HepG2 (cell line): ENCODE results near the gene PEA15. TPM values are rescaled to one million over a fixed set of nuclear protein-coding genes. Genes with fewer than 3 reads are reported as not detected.

ENCODE experiments used
- FOSL1 ChIP-seq: sonication (generic); formaldehyde crosslinking; IDR thresholded peaks from 2 replicates; pipeline ENCODE4 v1.9.0; 2021; ENCODE audit warnings: missing genetic modification reagents, borderline replicate concordance
- HOXA9 ChIP-seq: sonication (generic); formaldehyde crosslinking; IDR thresholded peaks from 2 replicates; pipeline ENCODE4 v1.8.1; 2022; ENCODE audit warnings: missing genetic modification reagents, mild to moderate bottlenecking, moderate library complexity, borderline replicate concordance
- JUNB ChIP-seq: sonication (generic); formaldehyde crosslinking; IDR thresholded peaks from 2 replicates; pipeline ENCODE4 v1.8.0; 2022; ENCODE audit warnings: missing genetic modification reagents, mild to moderate bottlenecking, borderline replicate concordance
- ZBTB10 ChIP-seq: sonication (generic); formaldehyde crosslinking; IDR thresholded peaks from 2 replicates; pipeline ENCODE4 v1.4.0; 2020; ENCODE audit warnings: missing genetic modification reagents, borderline replicate concordance
- ZNF282 ChIP-seq: fragments of 450-650 bp; IDR thresholded peaks from 2 replicates; pipeline ENCODE4 v1.6.1; 2018; ENCODE audit not compliant: partially characterized antibody
- ZNF451 ChIP-seq: sonication (generic); formaldehyde crosslinking; IDR thresholded peaks from 2 replicates; pipeline ENCODE4 v1.5.0; 2020; ENCODE audit warnings: mild to moderate bottlenecking, missing genetic modification reagents
- ZNF678 ChIP-seq: sonication (generic); formaldehyde crosslinking; IDR thresholded peaks from 2 replicates; pipeline ENCODE4 v1.4.0; 2020; ENCODE audit warnings: mild to moderate bottlenecking, missing genetic modification reagents
- ZNF788 ChIP-seq: sonication (generic); formaldehyde crosslinking; IDR thresholded peaks from 2 replicates; pipeline ENCODE4 v1.5.0; 2020; ENCODE audit warnings: mild to moderate bottlenecking, missing genetic modification reagents, borderline replicate concordance
- ZZZ3 ChIP-seq: sonication (generic); formaldehyde crosslinking; IDR thresholded peaks from 2 replicates; pipeline ENCODE4 v1.4.0; 2020; ENCODE audit warnings: missing genetic modification reagents, mild to moderate bottlenecking, borderline replicate concordance
- polyA plus RNA-seq, 8 experiments: library from polyadenylated mRNA; depleted of rRNA in 3 of 8; stranded (reverse) in 7 of 8; unstranded in 1 of 8; fragments of >200 nt; fragmentation: Illumina TruSeq in 4 of 8; extraction: Trizol in 4 of 8; gene quantifications; 2 replicates each; pipeline versions ENCODE4 v1.2.1 to v1.2.3, GENCODE V29; 2011 to 2016; ENCODE audit warnings: low read depth in 4 of 8, missing spikeins in 1 of 8, mixed read lengths in 1 of 8; ENCODE audit not compliant: insufficient read depth in 1 of 8
- total RNA-seq, 5 experiments: library from RNA; depleted of rRNA; stranded (reverse); fragments of >200 nt; fragmentation: Illumina TruSeq; extraction: Trizol; gene quantifications; 2 replicates each; pipeline ENCODE4 v1.2.3, GENCODE V29; 2016; ENCODE audit warnings: low read depth in 1 of 5
- TF ChIP-seq, protein P1 (sequence below): sonication (generic); formaldehyde crosslinking; IDR thresholded peaks from 2 replicates; pipeline ENCODE4 v1.4.0; 2020; ENCODE audit warnings: missing genetic modification reagents, low read depth, mild to moderate bottlenecking, borderline replicate concordance
- TF ChIP-seq, protein P2 (sequence below): sonication (generic); formaldehyde crosslinking; IDR thresholded peaks from 2 replicates; pipeline ENCODE4 v1.8.0; 2022; ENCODE audit warnings: missing genetic modification reagents, mild to moderate bottlenecking, moderate library complexity, borderline replicate concordance

The PEA15 gene
- total and polyA plus RNA-seq, 2 of the 13 experiments (the other 11 are each of a cell fraction or from before 2014, with no cell fraction given), result 12.1 to 35.2 TPM

DNA sequence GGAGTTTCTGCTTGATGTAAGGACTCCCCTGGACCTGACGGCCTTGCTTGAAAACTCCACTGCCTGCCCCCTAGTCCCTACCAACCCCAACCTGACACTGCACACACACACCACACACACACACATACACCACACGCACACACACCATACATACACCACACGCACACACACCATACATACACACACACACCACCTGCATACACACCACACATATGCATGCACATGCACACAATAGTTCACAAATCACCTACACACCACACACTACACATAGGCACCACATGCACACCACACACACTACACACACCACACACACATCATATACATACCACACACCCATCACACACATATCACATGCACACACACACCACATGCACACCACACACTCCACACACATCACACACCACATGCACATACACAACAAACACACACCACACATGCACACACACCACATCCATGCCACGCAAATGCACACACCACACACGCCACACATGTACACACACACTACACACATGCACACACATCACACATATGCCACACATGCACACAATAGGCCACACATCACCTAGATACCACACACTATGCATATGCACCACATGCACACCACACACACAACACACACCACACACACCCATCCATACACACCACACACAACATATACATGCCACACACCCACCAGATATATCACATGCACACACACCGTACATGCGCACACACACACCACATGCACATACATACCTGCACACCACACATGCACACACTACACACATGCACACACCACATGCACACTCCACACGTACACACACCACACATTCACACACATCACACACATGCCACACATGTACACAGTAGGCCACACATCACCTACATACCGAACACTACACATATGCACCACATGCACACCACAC is 11.1 kb upstream of the PEA15 start (continued):
- TF ChIP-seq, protein P1, sequence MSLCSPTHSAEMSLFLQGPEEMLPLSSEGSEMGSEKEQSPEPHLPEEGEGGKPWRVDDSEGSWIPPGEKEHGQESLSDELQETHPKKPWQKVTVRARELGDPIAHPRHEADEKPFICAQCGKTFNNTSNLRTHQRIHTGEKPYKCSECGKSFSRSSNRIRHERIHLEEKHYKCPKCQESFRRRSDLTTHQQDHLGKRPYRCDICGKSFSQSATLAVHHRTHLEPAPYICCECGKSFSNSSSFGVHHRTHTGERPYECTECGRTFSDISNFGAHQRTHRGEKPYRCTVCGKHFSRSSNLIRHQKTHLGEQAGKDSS, result peak; percentile 8; the same call in 1 of the 2 replicates
- TF ChIP-seq ZBTB10 (CRISPR knock-in tag) (no peak), ZNF282 (peak; percentile 54), ZNF678 (0 out of 2 replicates have a peak, but pooled peaks have one; percentile 28), ZNF788 (CRISPR knock-in tag) (peak; percentile 82; the same call in 1 of the 2 replicates), ZNF451 (CRISPR knock-in tag) (0 out of 2 replicates have a peak, but pooled peaks have one; percentile 12), HOXA9 (CRISPR knock-in tag) (0 out of 2 replicates have a peak, but pooled peaks have one; percentile 33), FOSL1 (no peak), JUNB (peak; percentile 11; the same call in 1 of the 2 replicates), ZZZ3 (CRISPR knock-in tag) (0 out of 2 replicates have a peak, but pooled peaks have one; percentile 2)
- TF ChIP-seq, protein P2, sequence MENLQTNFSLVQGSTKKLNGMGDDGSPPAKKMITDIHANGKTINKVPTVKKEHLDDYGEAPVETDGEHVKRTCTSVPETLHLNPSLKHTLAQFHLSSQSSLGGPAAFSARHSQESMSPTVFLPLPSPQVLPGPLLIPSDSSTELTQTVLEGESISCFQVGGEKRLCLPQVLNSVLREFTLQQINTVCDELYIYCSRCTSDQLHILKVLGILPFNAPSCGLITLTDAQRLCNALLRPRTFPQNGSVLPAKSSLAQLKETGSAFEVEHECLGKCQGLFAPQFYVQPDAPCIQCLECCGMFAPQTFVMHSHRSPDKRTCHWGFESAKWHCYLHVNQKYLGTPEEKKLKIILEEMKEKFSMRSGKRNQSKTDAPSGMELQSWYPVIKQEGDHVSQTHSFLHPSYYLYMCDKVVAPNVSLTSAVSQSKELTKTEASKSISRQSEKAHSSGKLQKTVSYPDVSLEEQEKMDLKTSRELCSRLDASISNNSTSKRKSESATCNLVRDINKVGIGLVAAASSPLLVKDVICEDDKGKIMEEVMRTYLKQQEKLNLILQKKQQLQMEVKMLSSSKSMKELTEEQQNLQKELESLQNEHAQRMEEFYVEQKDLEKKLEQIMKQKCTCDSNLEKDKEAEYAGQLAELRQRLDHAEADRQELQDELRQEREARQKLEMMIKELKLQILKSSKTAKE (CRISPR knock-in tag), result 0 out of 2 replicates have a peak, but pooled peaks have one; percentile 31
